Measurements from ENCODE around the gene SMARCA4. TPM values are rescaled to one million over a fixed set of nuclear protein-coding genes. Genes with fewer than 3 reads are reported as not detected.

Gene SMARCA4
- total RNA-seq, 4 donors from 2014 or later: 81.9 to 460 (median 118) TPM

DNA sequence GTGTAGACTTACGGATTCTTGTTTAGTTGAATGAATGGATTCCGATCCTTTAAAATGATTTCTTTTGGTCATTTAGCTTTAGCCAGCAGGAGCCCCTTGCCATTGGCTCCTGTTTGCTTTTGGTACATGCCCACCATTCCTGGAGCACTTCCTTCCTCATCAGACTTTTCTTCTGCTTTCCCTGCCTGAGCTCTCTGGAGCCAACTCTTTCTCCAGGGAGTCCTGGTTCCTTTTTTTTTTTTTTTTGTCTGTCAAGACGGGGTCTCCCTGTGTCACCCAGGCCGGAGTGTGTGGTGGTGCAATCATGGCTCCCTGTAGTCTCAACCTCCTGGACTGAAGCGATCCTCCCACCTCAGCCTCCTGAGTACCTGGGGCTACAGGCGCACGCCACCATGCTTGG is 37.8 kb downstream of the SMARCA4 start:
- in situ Hi-C loops (cut with MboI; ENCODE audit: low pct_ligation_motif_present in 1 of 4, low pct_unique_long_range_greater_than_20kb in 1 of 4, low sequenced_read_pairs in 3 of 4) (no loop called here), intact Hi-C loops (cut with DNase I; ENCODE audit: low total_unique reads) (no loop called here)
- 94% methylated on average over 3 to 7 of the region's 7 CpGs for WGBS, 2 donors (ENCODE audit: low coverage in 1 of 2)
- Histone ChIP-seq H3K27me3 (no peaks in the 10 kb centered on the region), H3K36me3 (peaks cover 0 to 42% (median 15%) of the 10 kb centered on the region in 4 donors), H3K9me3 (no peaks in the 10 kb centered on the region), H3K4me3 (no peak overlapping the region), H3K4me1 (no peaks in the 10 kb centered on the region), H3K27ac (no peak overlapping the region)
- TF ChIP-seq CTCF (IDR thresholded peaks at IDR 0.05): no peak
- DNase-seq: no peak

DNA sequence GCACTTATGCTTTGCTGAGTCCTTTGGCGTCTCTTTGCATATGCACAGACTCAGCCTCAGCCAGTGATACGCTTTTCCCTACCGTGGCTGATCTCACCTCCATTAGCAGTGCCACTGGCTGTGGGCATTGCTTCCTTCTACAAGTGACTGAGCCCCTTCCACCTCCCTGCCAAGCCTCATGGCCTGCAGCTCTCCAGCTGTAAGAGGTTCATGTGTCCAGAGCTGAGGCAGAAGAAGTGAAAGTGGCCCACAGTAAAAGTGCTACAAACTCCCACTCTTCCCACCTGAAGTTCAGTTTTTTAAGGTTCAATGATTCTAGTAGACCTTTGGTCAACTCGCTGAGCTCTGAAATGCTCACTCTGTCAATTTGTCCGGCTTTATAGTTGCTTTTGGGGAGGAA is 44.7 kb downstream of the SMARCA4 start:
- no peaks in the 10 kb centered on the region for H3K4me1 ChIP-seq
- no peak overlapping the region for H3K27ac ChIP-seq
- intact Hi-C loops (cut with DNase I; ENCODE audit: low total_unique reads) (no loop called here), in situ Hi-C loops (cut with MboI; ENCODE audit: low pct_ligation_motif_present in 1 of 4, low pct_unique_long_range_greater_than_20kb in 1 of 4, low sequenced_read_pairs in 3 of 4) (no loop called here)
- WGBS, 2 donors (ENCODE audit: low coverage in 1 of 2): 73 to 75% methylated on average over 2 to 5 of the region's 5 CpGs
- no peaks in the 10 kb centered on the region for H3K9me3 ChIP-seq
- H3K4me3 ChIP-seq: no peak overlapping the region
- no peak for DNase-seq
- H3K27me3 ChIP-seq: no peaks in the 10 kb centered on the region
- TF ChIP-seq POLR2AphosphoS5 (IDR thresholded peaks at IDR 0.05) (no peak), POLR2A (IDR thresholded peaks at IDR 0.05) (no peak), EP300 (IDR thresholded peaks at IDR 0.05; ENCODE audit: low read depth) (no peak), CTCF (IDR thresholded peaks at IDR 0.05) (no peak)
- H3K36me3 ChIP-seq: peaks cover 0 to 25% (median 12%) of the 10 kb centered on the region in 4 donors

GRCh38 chr19:11007385-11007784 is 46.6 kb downstream of the SMARCA4 start:
- H3K36me3 ChIP-seq: peaks cover 0 to 32% (median 15%) of the 10 kb centered on the region in 4 donors
- in situ Hi-C loops (cut with MboI; ENCODE audit: low pct_ligation_motif_present in 1 of 4, low pct_unique_long_range_greater_than_20kb in 1 of 4, low sequenced_read_pairs in 3 of 4) (no loop called here), intact Hi-C loops (cut with DNase I; ENCODE audit: low total_unique reads) (no loop called here)
- TF ChIP-seq POLR2AphosphoS5 (IDR thresholded peaks at IDR 0.05) (no peak), CTCF (IDR thresholded peaks at IDR 0.05) (no peak), POLR2A (IDR thresholded peaks at IDR 0.05) (no peak), EP300 (IDR thresholded peaks at IDR 0.05; ENCODE audit: low read depth) (no peak)
- DNase-seq: no peak
- no peaks in the 10 kb centered on the region for H3K4me1 ChIP-seq
- H3K4me3 ChIP-seq: no peak overlapping the region
- 96 to 100% methylated on average over 2 to 5 of the region's 5 CpGs for WGBS, 2 donors (ENCODE audit: low coverage in 1 of 2)
- H3K27me3 ChIP-seq: no peaks in the 10 kb centered on the region
- H3K27ac ChIP-seq: no peak overlapping the region
- no peaks in the 10 kb centered on the region for H3K9me3 ChIP-seq

GRCh38 chr19:11007962-11008532 is 47.2 kb downstream of the SMARCA4 start:
- in situ Hi-C loops (cut with MboI; ENCODE audit: low pct_ligation_motif_present in 1 of 4, low pct_unique_long_range_greater_than_20kb in 1 of 4, low sequenced_read_pairs in 3 of 4) (no loop called here), intact Hi-C loops (cut with DNase I; ENCODE audit: low total_unique reads) (no loop called here)
- Histone ChIP-seq H3K4me1 (no peaks in the 10 kb centered on the region), H3K36me3 (peaks cover 0 to 29% (median 14%) of the 10 kb centered on the region in 4 donors), H3K27me3 (no peaks in the 10 kb centered on the region), H3K27ac (no peak overlapping the region), H3K9me3 (no peaks in the 10 kb centered on the region), H3K4me3 (no peak overlapping the region)
- TF ChIP-seq CTCF (IDR thresholded peaks at IDR 0.05): no peak
- no peak for TF ChIP-seq POLR2A (IDR thresholded peaks at IDR 0.05)
- no peak for TF ChIP-seq EP300 (IDR thresholded peaks at IDR 0.05; ENCODE audit: low read depth)
- no peak for TF ChIP-seq POLR2AphosphoS5 (IDR thresholded peaks at IDR 0.05)
- 92% methylated on average over 14 of the region's 14 CpGs; no CpG with 5 or more reads in 1 of the 2 donors for WGBS, 2 donors (ENCODE audit: low coverage in 1 of 2)
- no peak for DNase-seq
